Thyroid gland (tissue), 4 donors: ENCODE results near the gene ZXDC. TPM values are rescaled to one million over a fixed set of nuclear protein-coding genes. Genes with fewer than 3 reads are reported as not detected.

ENCODE experiments used
- DNase-seq, 2 donors: peaks; one replicate each; pipeline ENCODE4 v3.0.0-alpha.2; 2019
- H3K27ac ChIP-seq, 3 donors: fragments of 200-600 bp; sonication (generic); 1 replicate in 2 of 3; 2 replicates in 1 of 3; pipeline ENCODE4 v1.5.1; 2016 to 2019; ENCODE audit warnings: mild to moderate bottlenecking in 1 of 3, moderate library complexity in 1 of 3
- H3K27me3 ChIP-seq: fragments of 200-600 bp; sonication (generic); one replicate; pipeline ENCODE4 v1.5.1; 2019
- H3K36me3 ChIP-seq, 2 donors: fragments of 200-600 bp; sonication (generic); one replicate each; pipeline ENCODE4 v1.5.1; 2016 to 2019
- H3K4me1 ChIP-seq, 2 donors: fragments of 200-600 bp; sonication (generic); one replicate each; pipeline ENCODE4 v1.5.1; 2017 to 2019
- H3K4me3 ChIP-seq, 3 donors: fragments of 200-600 bp; sonication (generic); replicated peaks in 1 of 3; 1 replicate in 2 of 3; 2 replicates in 1 of 3; pipeline ENCODE4 v1.5.1; 2016; ENCODE audit warnings: mild to moderate bottlenecking in 1 of 3
- H3K9me3 ChIP-seq: fragments of 200-600 bp; sonication (generic); one replicate; pipeline ENCODE4 v1.5.1; 2017
- POLR2A ChIP-seq, 2 donors: fragments of 450-650 bp; IDR thresholded peaks; one replicate each; pipeline ENCODE4 v1.6.1; 2017; ENCODE audit warnings: antibody characterized with exemption in 2 of 2, mild to moderate bottlenecking in 2 of 2, moderate library complexity in 1 of 2
- WGBS, 2 donors: methylation state at CpG; one replicate each; pipeline ENCODE4 v1.1.5; 2017; 5-methylcytosine and 5-hydroxymethylcytosine counted together
- intact Hi-C: fragments of 100-400 bp; cut with DNase I; formaldehyde crosslinking; loops from one replicate; pipeline ENCODE4 v1.15.1; 2023
- total RNA-seq, 4 donors: library from RNA; depleted of rRNA; stranded (reverse); fragments of >200 nt; gene quantifications; one replicate each; pipeline ENCODE4 v1.2.3, GENCODE V29; 2016
- TF ChIP-seq, protein P1 (sequence below), 6 experiments: fragments of 200-600 bp in 3 of 6; fragments of 450-650 bp in 3 of 6; sonication (generic) in 3 of 6; IDR thresholded peaks; one replicate each; pipeline ENCODE4 v1.5.1; 2016 to 2019; ENCODE audit warnings: antibody characterized with exemption in 6 of 6, mild to moderate bottlenecking in 2 of 6, inconsistent platforms in 1 of 6, moderate library complexity in 1 of 6

The ZXDC gene
- total RNA-seq, 4 donors from 2014 or later, result 51.5 to 96.8 (median 57.4) TPM

DNA sequence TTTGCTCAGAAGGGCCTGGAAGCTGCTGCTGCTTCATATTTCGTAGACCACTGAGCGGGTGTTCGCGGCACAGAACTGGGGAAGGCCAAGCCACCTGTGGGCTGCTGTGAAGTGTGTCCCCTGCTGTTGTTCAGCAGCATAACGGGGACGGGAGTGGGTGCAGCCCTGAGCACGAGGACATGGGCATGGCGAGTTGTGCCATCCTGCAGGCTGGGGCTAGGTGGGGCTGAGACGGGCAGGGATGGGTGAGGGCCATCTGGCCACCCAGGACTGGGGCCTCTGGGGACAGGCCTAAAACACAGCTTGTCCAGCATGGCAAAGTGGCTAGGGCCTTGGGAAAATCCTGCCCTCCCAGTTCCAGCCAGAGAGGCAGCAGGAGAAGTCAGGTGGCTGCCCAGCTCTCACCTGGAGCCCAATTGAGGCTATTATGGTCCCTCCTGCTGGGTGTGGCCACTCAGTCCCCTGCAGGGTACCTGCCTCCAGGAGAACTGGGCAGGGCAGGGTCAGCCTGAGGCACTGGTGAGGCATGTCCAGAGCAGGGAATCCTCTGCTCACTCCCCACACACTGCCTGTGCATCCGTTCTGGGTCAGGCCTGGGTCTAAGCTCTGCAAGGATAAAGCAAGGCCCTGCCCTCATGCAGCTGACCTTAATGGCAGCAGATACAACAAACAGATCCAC lies 51.5 kb downstream of the ZXDC start:
- H3K4me3 ChIP-seq, result no peak overlapping the region
- H3K36me3 ChIP-seq, result no peaks in the 10 kb centered on the region
- no peak for DNase-seq
- no peaks in the 10 kb centered on the region for H3K4me1 ChIP-seq
- 94 to 98% methylated on average over 9 to 10 of the region's 10 CpGs for WGBS, 2 donors
- H3K27ac ChIP-seq, result no peak overlapping the region
- intact Hi-C loops, result no loop called here
- H3K9me3 ChIP-seq, result no peaks in the 10 kb centered on the region
- no peaks in the 10 kb centered on the region for H3K27me3 ChIP-seq
- TF ChIP-seq, protein P1, sequence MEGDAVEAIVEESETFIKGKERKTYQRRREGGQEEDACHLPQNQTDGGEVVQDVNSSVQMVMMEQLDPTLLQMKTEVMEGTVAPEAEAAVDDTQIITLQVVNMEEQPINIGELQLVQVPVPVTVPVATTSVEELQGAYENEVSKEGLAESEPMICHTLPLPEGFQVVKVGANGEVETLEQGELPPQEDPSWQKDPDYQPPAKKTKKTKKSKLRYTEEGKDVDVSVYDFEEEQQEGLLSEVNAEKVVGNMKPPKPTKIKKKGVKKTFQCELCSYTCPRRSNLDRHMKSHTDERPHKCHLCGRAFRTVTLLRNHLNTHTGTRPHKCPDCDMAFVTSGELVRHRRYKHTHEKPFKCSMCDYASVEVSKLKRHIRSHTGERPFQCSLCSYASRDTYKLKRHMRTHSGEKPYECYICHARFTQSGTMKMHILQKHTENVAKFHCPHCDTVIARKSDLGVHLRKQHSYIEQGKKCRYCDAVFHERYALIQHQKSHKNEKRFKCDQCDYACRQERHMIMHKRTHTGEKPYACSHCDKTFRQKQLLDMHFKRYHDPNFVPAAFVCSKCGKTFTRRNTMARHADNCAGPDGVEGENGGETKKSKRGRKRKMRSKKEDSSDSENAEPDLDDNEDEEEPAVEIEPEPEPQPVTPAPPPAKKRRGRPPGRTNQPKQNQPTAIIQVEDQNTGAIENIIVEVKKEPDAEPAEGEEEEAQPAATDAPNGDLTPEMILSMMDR (IDR thresholded peaks at IDR 0.05), result no peak
- TF ChIP-seq POLR2A (IDR thresholded peaks at IDR 0.05), result no peak

DNA sequence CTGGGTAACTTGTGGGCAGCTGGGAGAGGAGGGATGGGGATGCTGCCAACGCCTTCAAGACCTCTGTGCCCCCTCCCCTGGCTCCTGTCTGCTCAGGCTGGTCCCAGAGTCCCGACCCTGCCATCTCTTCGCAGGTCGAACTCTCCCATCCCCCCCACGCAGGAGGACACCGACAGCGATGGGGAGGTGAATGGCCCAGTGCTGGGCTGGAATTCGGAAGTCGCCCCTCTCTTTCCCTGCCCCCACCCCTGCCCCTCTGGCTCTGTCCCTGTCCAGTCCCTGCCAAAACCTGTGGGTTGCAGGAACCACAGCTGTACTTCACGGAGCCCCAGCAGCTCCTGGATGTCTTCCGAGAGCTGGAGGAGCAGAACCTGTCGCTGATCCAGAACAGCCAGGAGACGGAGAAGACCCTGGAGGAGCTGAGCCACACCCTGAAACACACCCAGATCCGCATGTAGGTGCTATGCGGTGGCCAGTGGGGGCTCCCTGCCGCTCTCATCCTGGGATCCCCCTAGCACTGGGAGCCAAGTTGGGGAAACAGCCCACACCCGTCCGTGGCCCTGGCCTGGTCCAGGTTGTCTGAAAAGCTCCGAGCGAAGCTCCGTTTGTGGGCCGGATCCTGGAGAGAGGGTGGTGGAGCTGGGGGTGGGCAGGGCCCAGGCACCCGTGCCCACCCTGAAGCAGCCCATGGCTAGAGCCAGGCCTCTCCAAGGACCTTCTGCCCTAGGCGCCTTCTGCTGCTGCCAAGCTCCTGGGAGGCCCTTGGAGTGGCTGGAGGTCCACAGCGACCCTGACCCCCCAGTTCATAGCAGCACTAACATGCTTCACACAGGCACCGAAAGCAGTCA lies 52.3 kb downstream of the ZXDC start:
- H3K27ac ChIP-seq, result no peak overlapping the region
- no peaks in the 10 kb centered on the region for H3K36me3 ChIP-seq
- TF ChIP-seq, protein P1 (IDR thresholded peaks at IDR 0.05), result no peak
- TF ChIP-seq POLR2A (IDR thresholded peaks at IDR 0.05), result no peak
- H3K9me3 ChIP-seq, result no peaks in the 10 kb centered on the region
- 81 to 93% methylated on average over 8 to 16 of the region's 26 CpGs for WGBS, 2 donors
- intact Hi-C loops, result no loop called here
- no peak for DNase-seq
- no peak overlapping the region for H3K4me3 ChIP-seq
- H3K4me1 ChIP-seq, result no peaks in the 10 kb centered on the region
- no peaks in the 10 kb centered on the region for H3K27me3 ChIP-seq

DNA sequence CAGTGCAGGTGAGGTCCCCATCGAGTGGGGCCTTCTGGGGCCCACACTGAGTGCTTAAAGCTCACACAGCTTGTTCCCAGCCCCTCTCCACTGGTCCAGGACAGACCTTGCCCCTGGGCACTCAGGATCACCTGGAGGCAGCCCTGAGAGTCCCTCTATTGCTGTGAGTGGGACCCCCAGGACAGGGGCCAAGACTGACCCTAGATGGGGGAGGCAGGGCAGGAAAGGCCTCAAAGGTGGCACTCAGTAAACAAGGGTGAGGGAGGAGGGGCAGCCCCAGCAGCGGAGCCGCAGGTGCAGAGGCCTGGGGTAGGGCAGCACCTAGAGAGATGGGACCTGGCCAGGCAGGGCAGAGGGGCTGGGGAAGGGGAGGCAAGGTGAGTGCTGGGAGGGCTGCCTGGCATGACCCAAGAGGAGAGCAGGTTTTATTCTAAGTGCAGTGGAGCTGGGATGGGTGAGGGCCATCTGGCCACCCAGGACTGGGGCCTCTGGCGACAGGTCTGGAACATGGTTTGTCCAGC lies 53.1 kb downstream of the ZXDC start:
- Histone ChIP-seq H3K36me3 (no peaks in the 10 kb centered on the region), H3K27me3 (no peaks in the 10 kb centered on the region), H3K4me3 (no peak overlapping the region), H3K4me1 (no peaks in the 10 kb centered on the region), H3K27ac (no peak overlapping the region), H3K9me3 (no peaks in the 10 kb centered on the region)
- intact Hi-C loops, result no loop called here
- DNase-seq, result no peak
- TF ChIP-seq POLR2A (IDR thresholded peaks at IDR 0.05), result no peak
- TF ChIP-seq, protein P1 (IDR thresholded peaks at IDR 0.05), result no peak
- WGBS, 2 donors, result 75 to 79% methylated on average over 4 of the region's 4 CpGs

DNA sequence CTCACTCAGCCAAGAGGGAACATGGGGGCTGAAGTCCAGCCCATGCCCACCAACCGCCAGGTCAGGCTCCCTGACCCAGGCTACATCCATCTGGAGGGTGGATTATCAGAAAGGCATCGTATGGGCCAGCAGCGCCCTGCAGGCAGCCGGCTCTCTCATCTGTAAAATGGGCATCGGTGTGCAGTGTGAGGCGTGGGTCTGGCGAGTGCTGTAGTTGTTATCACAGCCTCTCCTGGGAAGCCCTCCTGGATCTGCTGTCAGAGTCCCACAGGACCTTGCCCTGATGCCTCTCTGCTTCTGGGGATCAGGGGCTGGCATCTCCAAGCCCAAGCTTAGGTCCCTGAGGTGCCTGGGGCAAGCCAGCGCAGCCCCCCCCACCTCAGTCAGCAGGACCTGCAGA lies 53.6 kb downstream of the ZXDC start:
- Histone ChIP-seq H3K27me3 (no peaks in the 10 kb centered on the region), H3K36me3 (no peaks in the 10 kb centered on the region), H3K4me3 (no peak overlapping the region), H3K4me1 (no peaks in the 10 kb centered on the region), H3K9me3 (no peaks in the 10 kb centered on the region), H3K27ac (no peak overlapping the region)
- intact Hi-C loops, result no loop called here
- DNase-seq, result no peak
- 95 to 96% methylated on average over 6 to 8 of the region's 8 CpGs for WGBS, 2 donors
- TF ChIP-seq POLR2A (IDR thresholded peaks at IDR 0.05), result no peak
- TF ChIP-seq, protein P1 (IDR thresholded peaks at IDR 0.05), result no peak
